SIG-M5 (cell line): ENCODE results near the gene ADAP1.

Source experiments
- DNase-seq: peaks from one replicate; lab custom pipeline; 2025; lab: John Stamatoyannopoulos, UW

The ADAP1 gene

DNA sequence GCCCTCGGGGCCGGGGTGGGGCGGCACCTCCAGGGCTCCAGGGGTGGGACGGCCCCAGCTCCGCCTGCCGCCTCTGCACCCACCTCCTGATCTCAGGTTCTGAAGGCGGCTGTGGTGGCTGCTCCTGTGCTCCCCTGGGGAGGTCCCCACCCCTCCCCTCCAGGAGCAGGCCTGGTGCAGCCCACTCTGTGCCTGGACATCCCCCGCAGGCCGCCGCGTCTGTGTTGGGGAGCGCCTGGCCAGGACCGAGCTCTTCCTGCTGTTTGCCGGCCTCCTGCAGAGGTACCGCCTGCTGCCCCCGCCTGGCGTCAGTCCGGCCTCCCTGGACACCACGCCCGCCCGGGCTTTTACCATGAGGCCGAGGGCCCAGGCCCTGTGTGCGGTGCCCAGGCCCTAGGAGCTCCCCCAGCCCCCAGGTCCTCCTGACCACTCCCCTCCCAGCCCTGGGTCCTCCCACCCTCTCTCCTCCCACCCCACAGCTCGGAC lies 34.0 kb upstream of the ADAP1 start:
- no peak for DNase-seq

DNA sequence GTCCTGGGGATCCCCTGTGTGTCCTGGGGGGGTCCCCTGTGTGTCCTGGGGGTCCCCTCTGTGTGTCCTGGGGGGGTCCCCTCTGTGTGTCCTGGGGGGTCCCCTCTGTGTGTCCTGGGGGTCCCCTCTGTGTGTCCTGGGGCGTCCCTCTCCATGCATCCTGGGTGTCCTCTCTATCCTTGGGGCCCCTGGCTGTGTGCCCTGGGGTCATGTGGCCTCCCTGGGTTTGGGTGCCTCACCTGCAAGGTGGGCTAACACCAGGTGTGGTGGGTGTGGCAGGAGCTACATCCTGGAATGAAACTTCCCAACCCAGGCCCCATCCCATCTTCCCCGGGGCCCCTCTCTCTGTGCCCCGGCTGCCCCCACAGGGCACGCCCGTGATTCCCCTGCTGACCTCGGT lies 33.4 kb upstream of the ADAP1 start:
- no peak for DNase-seq

DNA sequence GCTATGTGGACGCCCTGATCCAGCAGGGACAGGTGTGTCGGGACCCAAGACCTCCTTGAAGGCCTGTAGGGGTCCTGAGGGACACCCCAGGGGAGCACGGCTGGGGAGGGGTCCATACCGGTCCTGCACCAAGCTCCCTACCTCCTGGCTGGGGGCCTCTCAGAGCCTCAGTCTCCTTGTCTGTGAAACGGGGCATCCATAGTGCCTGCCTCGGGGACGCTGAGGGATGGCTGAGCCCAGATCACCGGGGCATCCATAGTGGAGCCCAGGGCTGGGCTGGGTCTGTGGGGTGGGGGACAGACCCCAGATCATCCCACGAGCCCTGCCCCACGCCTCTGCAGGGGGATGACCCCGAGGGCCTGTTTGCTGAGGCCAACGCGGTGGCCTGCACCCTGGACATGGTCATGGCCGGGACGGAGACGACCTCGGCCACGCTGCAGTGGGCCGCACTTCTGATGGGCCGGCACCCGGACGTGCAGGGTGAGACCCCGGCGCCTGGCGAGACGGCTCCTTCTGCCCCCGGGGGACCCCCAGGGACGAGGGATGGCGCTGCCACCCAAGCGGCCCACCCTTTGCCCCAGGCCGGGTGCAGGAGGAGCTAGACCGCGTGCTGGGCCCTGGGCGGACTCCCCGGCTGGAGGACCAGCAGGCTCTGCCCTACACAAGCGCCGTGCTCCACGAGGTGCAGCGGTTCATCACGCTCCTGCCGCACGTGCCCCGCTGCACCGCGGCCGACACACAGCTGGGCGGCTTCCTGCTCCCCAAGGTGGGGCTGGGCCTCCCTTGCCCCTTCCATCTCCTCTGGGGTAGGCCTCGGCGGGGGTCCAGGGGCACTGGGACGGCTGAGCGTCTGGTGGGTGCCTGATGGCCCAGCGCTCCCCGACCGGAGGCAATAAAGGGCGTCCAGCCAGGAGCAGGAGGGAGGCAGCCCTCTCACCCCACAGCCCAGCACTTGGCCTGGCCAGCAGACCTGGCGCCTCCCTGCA lies 32.6 kb upstream of the ADAP1 start:
- DNase-seq = no peak

DNA sequence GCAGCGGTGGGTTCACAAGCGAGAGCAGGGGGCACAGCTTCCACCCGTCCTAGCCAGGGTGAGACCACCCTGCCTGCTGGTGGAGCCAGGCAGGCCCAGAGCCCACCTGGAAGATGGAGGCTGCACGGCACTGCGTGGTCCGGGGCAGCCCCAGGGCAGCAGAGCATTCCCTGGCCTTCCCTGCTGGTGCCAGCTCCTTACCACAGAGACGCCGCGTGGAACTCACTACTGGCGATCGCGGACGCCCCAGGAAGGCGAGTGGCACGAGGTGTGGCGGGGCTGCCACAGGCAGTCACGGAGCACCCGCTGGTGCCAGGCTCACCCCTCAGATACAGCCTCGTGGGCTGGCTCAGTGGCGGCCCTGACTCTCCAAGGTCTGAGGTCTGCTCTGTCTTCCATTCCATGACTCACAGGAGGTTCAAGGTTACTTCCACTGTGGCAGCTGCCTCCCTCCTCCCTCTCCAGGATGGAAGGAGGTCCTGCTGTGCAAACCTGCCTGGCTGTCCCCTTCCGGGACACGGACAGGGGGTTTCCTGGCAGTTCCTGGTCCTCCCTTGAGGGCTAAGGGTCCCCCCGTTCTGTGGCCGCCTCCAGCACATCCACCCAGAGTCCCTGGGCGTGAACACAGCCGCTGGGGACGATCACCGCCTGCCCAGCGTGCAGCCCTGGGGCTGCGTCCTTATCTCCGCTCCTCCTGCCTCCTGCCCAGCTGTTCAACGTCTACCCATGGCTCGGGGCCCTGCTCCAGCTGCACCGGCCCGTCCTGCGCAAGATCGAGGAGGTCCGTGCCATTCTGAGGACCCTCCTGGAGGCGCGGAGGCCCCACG lies 31.6 kb upstream of the ADAP1 start:
- no peak for DNase-seq

DNA sequence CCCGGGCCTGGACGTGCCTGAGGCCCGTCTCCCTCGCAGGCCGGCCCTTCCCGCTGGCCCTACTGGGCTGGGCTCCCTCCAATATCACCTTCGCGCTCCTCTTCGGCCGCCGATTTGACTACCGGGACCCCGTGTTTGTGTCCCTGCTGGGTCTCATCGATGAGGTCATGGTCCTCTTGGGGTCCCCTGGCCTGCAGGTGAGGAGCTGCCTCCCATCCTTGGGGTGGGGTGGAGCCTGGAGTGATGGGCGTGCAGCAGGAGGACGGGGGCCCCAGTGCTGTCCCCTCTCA lies 30.6 kb upstream of the ADAP1 start:
- DNase-seq = no peak

DNA sequence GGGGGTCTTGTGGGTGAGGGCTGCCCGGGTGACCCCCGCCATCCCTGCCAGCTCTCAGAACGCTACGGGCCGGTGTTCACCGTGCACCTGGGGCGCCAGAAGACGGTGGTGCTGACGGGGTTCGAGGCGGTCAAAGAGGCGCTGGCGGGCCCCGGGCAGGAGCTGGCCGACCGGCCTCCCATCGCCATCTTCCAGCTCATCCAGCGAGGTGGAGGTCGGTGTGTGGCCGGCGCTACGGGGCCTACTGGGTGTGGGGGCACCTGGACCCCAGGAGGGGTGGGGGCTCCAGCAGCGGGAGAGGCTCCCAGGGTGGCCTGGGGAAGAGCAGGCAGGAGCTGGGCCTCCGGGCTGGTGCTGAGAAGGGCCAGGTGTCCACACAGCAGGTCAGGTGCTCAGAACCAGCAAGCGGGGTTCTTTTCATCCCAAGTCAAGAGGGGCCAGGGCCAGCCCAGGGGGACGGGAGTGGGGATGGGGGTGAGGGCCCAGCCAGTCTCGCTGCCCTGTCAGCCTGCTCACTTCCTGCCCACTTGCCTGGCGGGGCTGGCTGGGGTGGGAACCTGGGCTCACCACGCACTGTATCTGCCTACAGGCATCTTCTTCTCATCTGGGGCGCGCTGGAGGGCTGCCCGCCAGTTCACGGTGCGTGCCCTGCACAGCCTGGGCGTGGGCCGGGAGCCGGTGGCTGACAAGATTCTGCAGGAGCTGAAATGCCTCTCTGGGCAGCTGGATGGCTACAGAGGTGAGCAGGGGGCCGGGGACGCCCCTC lies 30.1 kb upstream of the ADAP1 start:
- DNase-seq = no peak

DNA sequence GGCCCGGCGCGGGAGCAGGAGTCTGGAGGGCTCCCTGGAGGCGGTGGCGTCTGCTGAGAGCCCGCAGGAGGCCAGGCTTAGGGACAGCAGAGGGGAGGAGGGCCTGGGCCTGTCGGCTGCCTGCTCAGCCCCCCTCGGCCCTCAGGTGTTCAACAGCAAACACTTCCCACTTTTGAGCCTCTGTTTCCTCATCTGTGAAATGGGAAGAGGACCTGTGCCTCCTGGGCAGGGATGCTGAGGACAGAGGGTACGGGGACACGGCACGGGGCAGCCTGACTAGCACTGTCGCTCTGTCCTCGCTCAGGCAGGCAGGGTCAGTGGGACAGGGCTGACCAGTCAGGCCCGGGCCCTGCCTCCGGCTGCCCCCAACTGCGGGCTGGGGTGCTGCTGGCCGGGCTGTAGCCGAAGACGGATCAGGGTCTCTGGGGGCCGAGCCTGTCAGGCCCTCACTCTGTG lies 29.2 kb upstream of the ADAP1 start:
- DNase-seq = no peak

DNA sequence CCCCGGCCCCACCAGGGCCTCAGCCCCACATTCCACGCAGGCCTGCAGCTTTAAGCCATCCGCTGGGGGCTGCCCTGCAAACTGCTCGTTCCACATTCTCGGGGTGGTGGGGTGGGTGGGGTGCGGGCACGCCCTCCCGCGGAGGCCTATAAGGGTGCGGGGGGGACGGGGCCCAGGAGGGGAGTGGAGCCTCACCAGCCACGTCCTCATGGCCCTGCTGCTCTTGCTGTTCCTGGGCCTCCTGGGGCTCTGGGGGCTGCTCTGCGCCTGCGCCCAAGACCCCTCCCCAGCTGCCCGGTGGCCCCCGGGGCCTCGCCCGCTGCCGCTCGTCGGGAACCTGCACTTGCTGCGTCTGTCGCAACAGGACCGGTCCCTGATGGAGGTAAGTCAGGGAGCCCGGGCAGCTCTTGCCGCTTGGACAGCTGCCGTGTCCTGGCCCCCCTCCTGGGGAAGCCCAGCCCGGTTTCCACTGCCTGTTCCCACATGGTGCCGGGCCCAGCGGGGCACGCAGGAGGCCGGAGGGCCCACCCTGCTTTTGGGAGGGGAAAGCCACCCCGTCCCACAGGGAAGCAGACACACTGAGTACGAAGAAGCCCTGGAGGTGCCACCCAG lies 28.6 kb upstream of the ADAP1 start, which contains the start of gene CYP2W1:
CYP2W1 (plus strand) TSS at position 178 of the 612 bp plus-strand sequence; CDS start at position 209, 31 bp downstream.
- DNase-seq = no peak

DNA sequence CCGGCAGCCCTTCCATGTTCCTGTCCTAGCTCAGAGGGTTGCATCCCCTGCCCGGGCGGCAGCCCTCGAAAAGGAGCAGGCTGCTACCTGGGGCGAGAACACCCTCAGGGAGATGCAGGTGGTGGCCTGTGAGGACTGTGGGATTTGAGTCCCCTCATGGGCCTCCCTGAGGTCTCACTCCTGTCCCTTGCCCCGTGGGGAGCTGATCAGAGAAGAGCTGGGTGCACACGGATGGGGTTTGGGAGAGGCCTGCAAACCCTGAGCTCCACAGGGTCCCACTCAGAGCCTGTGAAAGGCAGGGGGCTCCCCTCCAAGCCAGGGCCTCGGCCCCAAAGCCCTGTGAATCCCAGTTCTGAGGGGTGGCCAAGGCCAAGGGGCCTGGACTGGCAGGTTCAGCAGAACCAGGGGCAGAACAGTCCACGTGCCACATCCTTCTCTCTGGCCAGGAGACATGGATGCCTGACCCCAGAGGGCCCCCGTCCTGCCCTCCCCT lies 28.1 kb upstream of the ADAP1 start:
- no peak for DNase-seq

DNA sequence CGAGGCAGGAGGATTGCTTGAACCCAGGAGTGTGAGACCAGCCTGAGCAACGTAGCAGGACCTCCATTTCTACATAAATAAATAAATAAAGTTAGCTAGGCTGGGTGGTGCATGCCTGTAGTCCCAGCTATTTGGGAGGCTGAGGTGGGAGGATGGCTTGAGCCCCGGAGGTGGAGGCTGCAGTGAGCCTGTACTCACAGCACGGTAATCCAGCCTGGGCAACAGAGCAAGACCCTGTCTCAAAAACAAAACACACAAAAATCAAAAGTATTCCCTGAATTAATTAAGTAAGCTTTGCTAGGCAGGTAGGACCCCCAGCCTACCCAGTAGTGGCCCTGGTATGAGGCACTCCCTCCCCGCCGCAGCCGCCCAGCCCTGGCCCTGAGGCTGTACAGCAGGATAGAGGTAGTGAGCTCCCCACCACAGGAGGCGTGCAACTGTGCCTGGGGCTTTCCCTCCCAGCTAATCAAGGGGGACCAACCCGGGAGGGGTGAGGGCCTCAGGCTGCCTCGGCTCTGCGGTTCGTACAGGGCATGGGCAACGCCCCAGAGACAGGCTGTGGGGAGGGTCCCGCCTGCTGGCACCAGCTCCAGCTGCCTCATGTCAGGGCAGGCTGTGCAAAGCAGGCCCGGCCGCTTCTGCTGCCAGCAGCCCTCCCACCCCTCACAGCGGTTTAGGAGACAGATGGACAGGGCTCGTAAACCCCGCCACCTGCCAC lies 27.5 kb upstream of the ADAP1 start:
- no peak for DNase-seq

DNA sequence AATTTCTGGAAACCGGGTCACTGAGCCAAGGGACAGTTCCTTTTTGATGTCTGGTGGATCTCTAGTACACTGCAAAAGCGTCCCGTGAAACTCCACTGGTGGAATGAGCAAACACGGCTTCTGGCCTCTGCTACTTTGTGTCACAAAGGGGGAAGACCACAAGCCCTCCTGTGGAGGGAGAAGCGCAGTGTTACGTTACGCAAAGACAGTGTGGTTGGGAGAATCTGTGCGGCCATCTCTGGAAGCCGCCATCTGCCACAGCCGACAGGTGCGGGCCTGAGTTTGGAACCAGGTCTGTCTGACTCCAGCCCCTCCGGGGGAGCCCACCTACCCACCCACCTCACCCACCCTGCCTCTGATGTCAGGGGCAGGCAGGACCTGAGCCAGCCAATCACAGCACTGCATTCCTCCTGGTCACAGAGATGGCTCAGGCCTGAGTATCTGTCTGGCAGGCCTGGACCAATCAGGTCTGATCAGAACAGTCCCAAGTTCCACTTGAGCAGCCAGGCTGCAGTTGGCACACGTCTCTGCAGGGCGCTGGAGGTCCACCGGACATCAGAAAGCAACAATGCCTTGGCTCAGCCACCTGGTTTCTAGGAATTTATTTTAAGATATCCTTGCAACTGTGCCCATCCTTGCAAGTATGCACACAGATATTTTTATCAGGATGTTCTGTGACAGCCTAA lies 25.5 kb upstream of the ADAP1 start:
- DNase-seq = no peak

DNA sequence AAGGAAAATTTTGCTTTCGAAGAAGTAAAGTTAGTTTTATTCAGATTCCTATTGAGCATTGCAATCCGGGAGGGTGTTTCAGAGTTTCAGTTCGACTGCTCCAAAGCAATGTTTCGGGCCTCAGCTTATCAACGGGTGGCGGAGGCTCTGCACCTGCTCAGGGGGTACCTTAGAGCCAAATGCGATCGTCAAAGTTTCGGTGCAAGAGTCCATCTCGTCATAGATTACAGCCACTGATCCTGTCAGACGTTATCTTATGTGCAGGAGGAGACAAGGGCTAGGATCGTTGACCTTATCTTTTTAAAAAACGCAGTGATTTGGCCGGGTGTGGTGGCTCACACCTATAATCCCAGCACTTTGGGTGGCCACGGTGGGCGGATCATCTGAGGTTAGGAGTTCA lies 24.7 kb upstream of the ADAP1 start:
- no peak for DNase-seq

DNA sequence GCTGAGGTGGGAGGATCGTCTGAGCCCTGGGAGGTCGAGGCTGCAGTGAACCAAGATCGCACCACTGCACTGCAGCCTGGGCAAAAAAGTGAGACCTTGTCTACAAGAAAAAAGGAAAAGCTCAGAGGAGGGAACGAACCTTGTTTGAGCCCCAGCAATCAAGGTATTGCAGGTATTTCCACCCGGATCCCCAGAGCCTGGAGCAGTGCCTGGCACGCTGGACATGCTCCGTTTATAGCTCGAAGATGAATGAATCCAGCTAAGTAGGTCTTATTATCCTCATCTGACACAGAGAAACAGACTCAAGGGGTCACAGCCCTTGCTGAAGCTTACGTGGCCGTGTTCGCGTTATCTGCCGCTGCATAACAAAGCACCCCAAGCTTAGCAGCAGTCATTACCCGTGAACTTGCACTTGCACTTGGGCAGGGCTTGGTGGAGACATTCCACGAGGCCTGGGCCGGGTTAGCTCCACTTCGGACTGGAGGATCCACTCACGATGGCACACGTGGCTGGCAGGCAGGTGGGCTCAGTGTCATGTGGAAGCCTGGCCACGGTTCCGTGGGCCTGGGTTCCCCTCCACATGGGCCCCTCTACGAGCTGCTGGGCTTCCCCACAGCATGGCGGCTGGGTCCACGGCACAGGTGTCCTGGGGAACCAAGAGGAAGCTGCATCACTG lies 24.1 kb upstream of the ADAP1 start:
- DNase-seq = no peak

DNA sequence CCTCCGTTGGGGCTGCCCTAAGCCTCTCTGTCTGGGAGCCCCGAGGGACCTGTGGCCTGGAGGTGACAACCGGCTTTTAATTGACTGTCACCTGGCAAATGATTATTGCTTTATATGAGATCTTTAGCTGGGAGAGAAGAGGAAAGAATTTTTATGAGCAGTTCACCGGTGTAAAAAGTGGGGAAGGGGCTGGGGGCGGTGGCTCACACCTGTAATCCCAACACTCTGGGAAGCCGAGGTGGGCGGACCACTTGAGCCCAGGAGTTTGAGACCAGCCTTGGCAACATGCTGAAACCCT lies 23.5 kb upstream of the ADAP1 start:
- no peak for DNase-seq

DNA sequence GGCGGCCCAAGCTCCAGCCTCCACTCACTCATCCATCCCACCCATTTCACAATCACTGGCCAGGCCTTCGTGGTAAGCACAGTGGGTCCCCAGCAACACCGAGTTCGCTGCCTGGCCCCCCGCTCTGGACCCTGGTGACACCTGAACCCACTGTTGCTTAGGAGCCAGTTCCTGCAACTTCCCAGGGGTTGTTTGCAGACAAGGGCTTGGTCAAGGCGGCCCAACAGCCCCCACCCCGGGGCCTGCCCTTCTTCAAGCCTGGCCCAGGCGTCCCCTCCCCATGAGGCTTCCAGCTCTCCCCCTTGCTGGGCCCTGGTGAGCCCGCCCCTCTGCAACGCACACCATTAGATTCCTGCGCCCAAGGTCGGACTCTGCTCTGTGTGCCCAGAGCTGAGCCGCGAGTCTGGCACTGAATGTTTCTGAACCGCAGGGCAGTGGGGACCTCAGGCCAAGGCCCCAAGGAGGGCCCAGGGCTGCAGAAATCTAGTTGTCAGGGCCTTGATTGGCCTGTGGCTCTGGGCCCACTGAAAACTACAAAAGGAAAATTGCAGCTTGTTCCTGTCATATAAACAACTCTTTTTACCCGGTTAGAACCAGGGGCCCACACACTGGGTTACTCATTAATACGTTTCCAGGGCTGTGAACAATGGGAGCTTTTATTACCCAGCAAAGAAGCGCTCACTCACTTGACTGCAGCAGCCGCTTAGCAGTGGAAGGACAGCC lies 23.0 kb upstream of the ADAP1 start:
- DNase-seq = no peak

DNA sequence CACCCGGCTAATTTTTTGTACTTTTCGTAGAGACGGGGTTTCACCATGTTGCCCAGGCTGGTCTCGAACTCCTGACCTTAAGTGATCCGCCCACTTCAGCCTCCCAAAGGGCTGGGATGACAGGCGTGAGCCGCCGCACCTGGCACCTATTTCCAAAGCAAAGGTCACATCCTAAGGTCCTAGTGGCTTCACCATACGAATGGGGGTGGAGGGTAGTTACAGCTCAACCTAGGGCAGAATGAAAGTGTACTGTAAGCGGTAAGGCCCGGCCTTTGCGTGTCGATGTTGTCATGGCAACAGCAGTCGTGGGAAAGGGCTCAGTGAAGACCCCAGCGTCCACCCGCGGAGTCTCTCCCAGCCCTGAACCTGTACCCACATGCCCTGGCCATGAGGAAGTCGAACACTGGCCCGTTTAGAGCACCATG lies 22.4 kb upstream of the ADAP1 start:
- no peak for DNase-seq

DNA sequence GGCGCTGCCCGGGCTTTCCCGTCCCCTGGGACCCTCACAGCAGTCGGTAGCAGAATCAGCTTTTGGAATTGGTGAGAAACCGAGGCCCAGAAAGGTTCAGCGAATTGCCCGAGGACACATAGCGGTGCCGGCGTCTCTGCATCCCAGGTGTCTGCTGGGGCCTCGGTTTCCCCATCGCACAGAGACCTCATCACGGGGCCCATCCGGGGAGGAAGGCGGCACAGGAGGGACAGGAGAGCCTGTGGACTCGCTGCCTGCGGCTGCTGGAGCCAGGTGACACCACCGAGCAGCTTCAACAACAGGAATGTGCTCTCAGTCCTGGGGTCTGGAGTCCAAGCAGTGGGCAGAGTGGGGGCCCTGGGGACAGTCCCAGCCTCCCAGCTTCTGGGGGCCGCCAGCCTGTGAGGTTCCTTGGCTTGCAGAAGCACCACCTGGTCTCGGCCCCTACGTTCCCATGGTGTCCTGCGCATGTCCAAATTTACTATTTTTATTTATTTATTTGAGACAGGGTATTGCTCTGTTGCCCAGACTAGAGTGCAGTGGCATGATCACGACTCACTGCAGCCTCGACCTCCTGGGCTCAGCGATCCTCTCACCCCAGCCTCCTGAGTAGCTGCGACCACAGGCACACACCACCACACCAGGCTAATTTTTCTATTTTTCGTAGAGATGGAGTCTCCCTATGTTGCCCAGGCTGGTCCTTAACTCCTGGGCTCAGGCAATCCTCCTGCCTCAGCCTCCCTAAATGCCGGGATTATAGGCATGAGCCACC lies 21.4 kb upstream of the ADAP1 start:
- no peak for DNase-seq
